OCI-LY7 (cell line): ENCODE results near the gene FAM151A. TPM values are rescaled to one million over a fixed set of nuclear protein-coding genes. Genes with fewer than 3 reads are reported as not detected.

Experiments used
- BruUV-seq: library from RNA; stranded (reverse); fragments of 400-500 nt; replicated peaks from 2 replicates; lab custom pipeline; 2021; lab: Mats Ljungman, UMichigan
- CTCF ChIA-PET: fragments of 300-600 bp; sonication (Branson Sonifier 250); formaldehyde crosslinking; loops from one replicate; lab custom pipeline; 2022; ENCODE audit warnings: antibody characterized with exemption; ENCODE audit not compliant: unreplicated experiment; lab: Charles Lee
- POLR2A ChIA-PET: fragments of 300-600 bp; sonication (Branson Sonifier 250); formaldehyde crosslinking; loops from one replicate; lab custom pipeline; 2022; ENCODE audit warnings: antibody characterized with exemption; lab: Charles Lee
- DNase-seq: peaks from one replicate; pipeline ENCODE4 v3.0.0-alpha.2; 2015; ENCODE audit warnings: low spot score
- H2AFZ ChIP-seq: fragments of 200-600 bp; sonication (generic), shearing (Covaris generic); 2 replicates; pipeline ENCODE4 v1.6.1; 2014; ENCODE audit warnings: mild to moderate bottlenecking, antibody characterized with exemption, low read length, moderate library complexity
- H3K27ac ChIP-seq: fragments of 200-600 bp; sonication (generic); 2 replicates; pipeline ENCODE4 v1.5.1; 2014; ENCODE audit warnings: mixed run types, low read depth, mild to moderate bottlenecking, moderate library complexity, low read length, inconsistent platforms; ENCODE audit not compliant: poor library complexity, severe bottlenecking
- H3K36me3 ChIP-seq: fragments of 200-600 bp; sonication (generic); 2 replicates; pipeline ENCODE4 v1.6.1; 2014; ENCODE audit warnings: mild to moderate bottlenecking, antibody characterized with exemption, low read length, moderate library complexity, mixed read lengths; ENCODE audit not compliant: insufficient read depth
- H3K4me1 ChIP-seq: fragments of 200-600 bp; sonication (generic); 2 replicates; pipeline ENCODE4 v1.5.1; 2014; ENCODE audit warnings: mild to moderate bottlenecking, low read length; ENCODE audit not compliant: insufficient read depth, poor library complexity, severe bottlenecking
- H3K4me2 ChIP-seq: fragments of 200-600 bp; sonication (generic); 2 replicates; pipeline ENCODE4 v1.6.1; 2014; ENCODE audit warnings: mild to moderate bottlenecking, low read length
- H3K4me3 ChIP-seq: fragments of 200-600 bp; sonication (generic); 2 replicates; pipeline ENCODE4 v1.5.1; 2014; ENCODE audit warnings: mild to moderate bottlenecking, low read depth, low read length; ENCODE audit not compliant: poor library complexity, severe bottlenecking
- H3K79me2 ChIP-seq: fragments of 200-600 bp; sonication (generic); 2 replicates; pipeline ENCODE4 v1.6.1; 2016; ENCODE audit warnings: low read depth, mild to moderate bottlenecking, low read length, moderate library complexity, mixed read lengths; ENCODE audit not compliant: insufficient read depth
- H3K9me2 ChIP-seq: fragments of 200-600 bp; sonication (generic); 2 replicates; pipeline ENCODE4 v1.6.1; 2016; ENCODE audit warnings: mild to moderate bottlenecking, low read length, mixed read lengths; ENCODE audit not compliant: insufficient read depth
- H3K9me3 ChIP-seq: fragments of 200-600 bp; sonication (generic); 2 replicates; pipeline ENCODE4 v1.6.1; 2014; ENCODE audit warnings: mild to moderate bottlenecking, mixed run types, low read length, mixed read lengths
- H4K20me1 ChIP-seq: fragments of 200-600 bp; sonication (generic); 2 replicates; pipeline ENCODE4 v1.6.1; 2014; ENCODE audit warnings: mild to moderate bottlenecking, antibody characterized with exemption, low read length, moderate library complexity, mixed read lengths; ENCODE audit not compliant: insufficient read depth
- EZH2phosphoT487 ChIP-seq: fragments of 200-600 bp; sonication (generic); IDR thresholded peaks from 2 replicates; pipeline ENCODE4 v1.6.1; 2018; ENCODE audit warnings: low read depth, borderline replicate concordance, mild to moderate bottlenecking, mixed run types, antibody characterized with exemption, low read length, moderate library complexity, mixed read lengths
- intact Hi-C: fragments of 100-400 bp; cut with micrococcal nuclease; formaldehyde crosslinking; loops from one replicate; pipeline ENCODE4 v1.10.0; 2022; ENCODE audit not compliant: unreplicated experiment
- total RNA-seq, 2 experiments: library from RNA; depleted of rRNA in 1 of 2; stranded (reverse); fragments of >200 nt in 1 of 2; shearing (Covaris generic) in 1 of 2; gene quantifications; 2 replicates each; pipeline ENCODE4 v1.2.3, GENCODE V29; 2014 to 2022
- TF ChIP-seq, protein P1 (sequence below): fragments of 200-600 bp; sonication (generic); conservative IDR thresholded peaks from 2 replicates; pipeline ENCODE4 v1.5.1; 2014; ENCODE audit warnings: mild to moderate bottlenecking, antibody characterized with exemption, low read length, moderate library complexity, mixed read lengths

Gene FAM151A
- total RNA-seq, 2 experiments from 2014 or later = not detected

DNA sequence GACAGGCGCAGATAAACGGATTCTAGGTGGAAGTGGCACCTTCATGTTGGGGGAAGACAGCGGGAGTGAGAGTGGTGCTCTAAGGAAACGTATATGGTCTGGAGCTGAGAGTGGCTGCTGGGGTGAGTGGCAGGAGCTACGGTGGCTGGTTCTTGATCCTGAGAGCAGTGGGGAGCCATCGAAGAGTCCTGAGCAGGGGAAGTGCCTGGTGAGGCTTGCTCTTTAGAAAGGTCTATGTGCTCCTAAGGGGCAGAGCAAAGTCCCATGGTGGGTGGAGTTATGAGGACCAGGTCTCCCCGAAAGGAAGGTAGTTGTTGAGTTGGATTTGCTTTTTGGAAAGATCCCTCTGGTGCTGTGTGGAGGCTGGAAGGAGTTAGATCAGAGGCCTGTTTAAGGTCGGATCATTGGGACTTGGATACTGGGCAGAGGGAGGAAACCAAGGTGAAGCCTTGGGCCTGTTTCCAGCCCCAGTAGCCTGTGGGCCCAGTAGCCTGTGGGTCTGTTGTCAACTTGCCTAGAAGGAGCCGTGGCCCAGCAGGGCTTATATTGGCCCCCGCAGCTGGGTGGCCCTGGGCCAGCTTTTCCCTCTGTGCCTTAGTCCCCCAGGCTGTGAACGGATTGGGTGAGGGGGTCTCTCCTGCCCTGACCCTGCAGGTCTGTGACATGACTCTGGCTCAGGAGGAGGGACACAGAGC lies 42.3 kb downstream of the FAM151A start:
- intact Hi-C loops = no loop called here
- H3K79me2 ChIP-seq = no peaks in the 10 kb centered on the region
- no peak overlapping the region for H3K4me3 ChIP-seq
- H3K27ac ChIP-seq = no peak overlapping the region
- no peaks in the 10 kb centered on the region for H4K20me1 ChIP-seq
- ChIA-PET POLR2A (no interaction called here), CTCF (no interaction called here)
- no peaks in the 10 kb centered on the region for H3K9me2 ChIP-seq
- BruUV-seq = no TSS peak
- TF ChIP-seq EZH2phosphoT487 = no peak
- TF ChIP-seq, protein P1, sequence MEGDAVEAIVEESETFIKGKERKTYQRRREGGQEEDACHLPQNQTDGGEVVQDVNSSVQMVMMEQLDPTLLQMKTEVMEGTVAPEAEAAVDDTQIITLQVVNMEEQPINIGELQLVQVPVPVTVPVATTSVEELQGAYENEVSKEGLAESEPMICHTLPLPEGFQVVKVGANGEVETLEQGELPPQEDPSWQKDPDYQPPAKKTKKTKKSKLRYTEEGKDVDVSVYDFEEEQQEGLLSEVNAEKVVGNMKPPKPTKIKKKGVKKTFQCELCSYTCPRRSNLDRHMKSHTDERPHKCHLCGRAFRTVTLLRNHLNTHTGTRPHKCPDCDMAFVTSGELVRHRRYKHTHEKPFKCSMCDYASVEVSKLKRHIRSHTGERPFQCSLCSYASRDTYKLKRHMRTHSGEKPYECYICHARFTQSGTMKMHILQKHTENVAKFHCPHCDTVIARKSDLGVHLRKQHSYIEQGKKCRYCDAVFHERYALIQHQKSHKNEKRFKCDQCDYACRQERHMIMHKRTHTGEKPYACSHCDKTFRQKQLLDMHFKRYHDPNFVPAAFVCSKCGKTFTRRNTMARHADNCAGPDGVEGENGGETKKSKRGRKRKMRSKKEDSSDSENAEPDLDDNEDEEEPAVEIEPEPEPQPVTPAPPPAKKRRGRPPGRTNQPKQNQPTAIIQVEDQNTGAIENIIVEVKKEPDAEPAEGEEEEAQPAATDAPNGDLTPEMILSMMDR = no peak
- no peak overlapping the region for H2AFZ ChIP-seq
- H3K4me1 ChIP-seq = no peaks in the 10 kb centered on the region
- no peak overlapping the region for H3K4me2 ChIP-seq
- H3K36me3 ChIP-seq = no peaks in the 10 kb centered on the region
- H3K9me3 ChIP-seq = no peaks in the 10 kb centered on the region
- DNase-seq = no peak

DNA sequence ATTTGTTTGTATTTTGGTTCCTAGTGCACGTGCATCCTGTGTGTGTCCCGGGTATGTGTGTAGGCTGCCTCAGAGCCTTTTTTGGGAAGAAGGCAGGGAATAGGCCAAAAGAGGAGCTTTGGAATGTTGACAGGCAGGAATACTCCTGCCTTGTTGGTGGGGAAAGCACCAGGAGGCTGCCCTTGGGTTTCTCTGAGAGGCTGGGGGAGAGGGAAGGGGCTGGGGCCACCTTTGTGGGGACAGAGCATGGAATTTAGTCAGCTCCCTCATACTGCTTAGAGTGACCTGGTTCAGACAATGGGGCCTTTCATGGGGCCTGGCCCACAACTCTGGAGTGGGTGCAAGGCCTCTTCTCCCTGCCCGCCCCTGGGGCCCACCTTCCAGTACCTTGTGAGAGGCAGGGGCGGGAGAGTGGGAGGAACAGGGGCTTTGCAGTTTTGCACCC lies 44.0 kb downstream of the FAM151A start:
- POLR2A ChIA-PET = no interaction called here
- Histone ChIP-seq H3K4me1 (no peaks in the 10 kb centered on the region), H3K9me3 (no peaks in the 10 kb centered on the region), H3K4me3 (no peak overlapping the region), H2AFZ (no peak overlapping the region), H3K4me2 (no peak overlapping the region), H3K27ac (no peak overlapping the region), H3K36me3 (no peaks in the 10 kb centered on the region), H4K20me1 (no peaks in the 10 kb centered on the region), H3K79me2 (no peaks in the 10 kb centered on the region), H3K9me2 (no peaks in the 10 kb centered on the region)
- intact Hi-C loops = no loop called here
- no TSS peak for BruUV-seq
- CTCF ChIA-PET = no interaction called here
- TF ChIP-seq, protein P1 = no peak
- TF ChIP-seq EZH2phosphoT487 = no peak
- DNase-seq = no peak

- Histone ChIP-seq H3K9me2 (no peaks in the 10 kb centered on the region), H3K4me2 (no peak overlapping the region), H4K20me1 (no peaks in the 10 kb centered on the region), H3K27ac (no peak overlapping the region), H3K79me2 (no peaks in the 10 kb centered on the region), H2AFZ (no peak overlapping the region), H3K9me3 (no peaks in the 10 kb centered on the region), H3K36me3 (no peaks in the 10 kb centered on the region), H3K4me1 (no peaks in the 10 kb centered on the region), H3K4me3 (no peak overlapping the region)
- POLR2A ChIA-PET = interaction anchor here (0.6 kb wide), 1 partner anchor 802 kb away, joined by 3 read pairs; no protein-coding TSS in a partner anchor
- intact Hi-C loops = no loop called here
- BruUV-seq = no TSS peak
- no peak for DNase-seq
- TF ChIP-seq, protein P1 = no peak
- no peak for TF ChIP-seq EZH2phosphoT487
- CTCF ChIA-PET = no interaction called here
Observed at GRCh38 chr1:54577612-54578011, 45.7 kb downstream of the FAM151A start.
